ENCODE results near the gene GPR146.

- no peak for TF ChIP-seq TOE1 (IDR thresholded peaks at IDR 0.05; ENCODE audit: borderline replicate concordance)
- TF ChIP-seq TOE1 (CRISPR knock-in tag; IDR thresholded peaks at IDR 0.05; ENCODE audit: borderline replicate concordance, low read depth), result no peak
- TF ChIP-seq PTBP1 (IDR thresholded peaks at IDR 0.05; ENCODE audit: low read depth, low read length), result no peak
- TF ChIP-seq FOXM1 (IDR thresholded peaks at IDR 0.05; ENCODE audit: low read depth), result no peak
- no peak for TF ChIP-seq FOXM1 (CRISPR knock-in tag; IDR thresholded peaks at IDR 0.05; ENCODE audit: low read depth)
- TF ChIP-seq CTCF (IDR thresholded peaks at IDR 0.05 in 2 of 3, conservative IDR thresholded peaks at IDR 0.05 in 1 of 3; ENCODE audit: insufficient read depth in 2 of 3, low read depth in 1 of 3, low read length in 3 of 3), result no peak
- TF ChIP-seq ETS1 (conservative IDR thresholded peaks at IDR 0.05; ENCODE audit: control insufficient read depth, low read depth, low read length), result no peak
- TF ChIP-seq MCM7 (IDR thresholded peaks at IDR 0.05), result no peak
- TF ChIP-seq ELF4 (CRISPR knock-in tag; IDR thresholded peaks at IDR 0.05), result no peak
- TF ChIP-seq NFATC3 (IDR thresholded peaks at IDR 0.05), result no peak
- no peak for TF ChIP-seq STAT6 (CRISPR knock-in tag; IDR thresholded peaks at IDR 0.05)
- TF ChIP-seq TEAD4 (IDR thresholded peaks at IDR 0.05; ENCODE audit: low read length), result no peak
- TF ChIP-seq TEAD4 (CRISPR knock-in tag; IDR thresholded peaks at IDR 0.05; ENCODE audit: borderline replicate concordance), result no peak
- no peak for TF ChIP-seq MAFK (IDR thresholded peaks at IDR 0.05; ENCODE audit: low read length)
- TF ChIP-seq SNIP1 (IDR thresholded peaks at IDR 0.05; ENCODE audit: low read depth), result no peak
- no peak for TF ChIP-seq ZNF431 (CRISPR knock-in tag; IDR thresholded peaks at IDR 0.05)
Observed at GRCh38 chr7:1099154-1099542, 54.8 kb downstream of the GPR146 start.
